ENCODE data around the gene STK35. TPM values are rescaled to one million over a fixed set of nuclear protein-coding genes. Genes with fewer than 3 reads are reported as not detected.

Gene STK35
- total and polyA plus RNA-seq, 2 donors (not counting 3 experiments of a cell fraction or from before 2014, with no cell fraction given): 10.2 to 17.5 TPM

DNA sequence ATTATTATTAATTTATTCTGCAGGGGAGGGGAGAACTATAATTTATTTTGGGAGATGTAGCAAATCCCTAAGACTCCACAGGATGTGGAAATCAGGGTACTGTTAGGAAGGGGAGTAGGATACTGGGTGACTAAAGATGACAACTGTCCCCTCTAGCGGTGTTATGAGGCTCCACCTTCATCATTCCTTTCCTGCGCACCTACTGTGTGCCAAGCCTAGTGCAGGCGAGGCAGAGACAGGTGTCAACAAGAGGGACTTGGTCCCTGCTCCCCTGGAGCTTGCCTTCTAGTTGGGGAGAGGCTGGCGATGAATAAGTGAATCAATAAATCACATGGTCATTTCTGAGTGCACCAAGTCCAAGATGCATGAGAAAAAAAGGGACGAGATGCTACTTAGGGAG lies 65.5 kb downstream of the STK35 start:
- no peak overlapping the region for H3K4me3 ChIP-seq (replicated peaks in 1 of 3; ENCODE audit: insufficient read depth in 1 of 3, low read depth in 1 of 3, low read length in 3 of 3)
- H3K4me1 ChIP-seq (ENCODE audit: control insufficient read depth, extremely low read depth, insufficient read depth, low read length): no peaks in the 10 kb centered on the region
- no peak overlapping the region for H3K9ac ChIP-seq (replicated peaks; ENCODE audit: extremely low read depth, insufficient read depth, low read length)
- no peak overlapping the region for H2AFZ ChIP-seq (ENCODE audit: low read depth, low read length)
- POLR2A ChIA-PET: no interaction called here
- CTCF ChIA-PET: interaction anchor here (0.9 kb wide), 1 partner anchor 31 kb away, joined by 3 read pairs; no protein-coding TSS in a partner anchor
- H4K20me1 ChIP-seq (replicated peaks; ENCODE audit: control insufficient read depth, extremely low read depth, insufficient read depth, low read length): no peaks in the 10 kb centered on the region
- no peaks in the 10 kb centered on the region for H3K9me1 ChIP-seq (replicated peaks; ENCODE audit: control insufficient read depth, extremely low read depth, insufficient read depth, low read length)
- H3K79me2 ChIP-seq (ENCODE audit: control insufficient read depth, insufficient read depth, low read length): no peaks in the 10 kb centered on the region
- BruUV-seq (replicated peaks): no TSS peak
- FAIRE-seq: no peak
- dilution Hi-C loops (cut with MboI; ENCODE audit: extremely low pct_ligation_motif_present, low sequenced_read_pairs): no loop called here
- TF ChIP-seq MYC (IDR thresholded peaks at IDR 0.05; ENCODE audit: low read depth, low read length) (no peak), GATA2 (IDR thresholded peaks at IDR 0.05; ENCODE audit: insufficient read depth, insufficient read length, low read depth, low read length) (no peak), EZH2 (IDR thresholded peaks at IDR 0.05; ENCODE audit: borderline replicate concordance, low read depth, low read length, severe bottlenecking) (no peak), FOS (IDR thresholded peaks at IDR 0.05; ENCODE audit: borderline replicate concordance, insufficient read depth, low read length) (no peak), POLR2A (IDR thresholded peaks at IDR 0.05; ENCODE audit: low read depth, low read length) (no peak), JUN (IDR thresholded peaks at IDR 0.05; ENCODE audit: borderline replicate concordance, insufficient read depth, insufficient read length, low read depth) (no peak), POLR2AphosphoS5 (IDR thresholded peaks at IDR 0.05; ENCODE audit: insufficient read depth, low read depth, low read length) (no peak)
- TF ChIP-seq, protein P1, sequence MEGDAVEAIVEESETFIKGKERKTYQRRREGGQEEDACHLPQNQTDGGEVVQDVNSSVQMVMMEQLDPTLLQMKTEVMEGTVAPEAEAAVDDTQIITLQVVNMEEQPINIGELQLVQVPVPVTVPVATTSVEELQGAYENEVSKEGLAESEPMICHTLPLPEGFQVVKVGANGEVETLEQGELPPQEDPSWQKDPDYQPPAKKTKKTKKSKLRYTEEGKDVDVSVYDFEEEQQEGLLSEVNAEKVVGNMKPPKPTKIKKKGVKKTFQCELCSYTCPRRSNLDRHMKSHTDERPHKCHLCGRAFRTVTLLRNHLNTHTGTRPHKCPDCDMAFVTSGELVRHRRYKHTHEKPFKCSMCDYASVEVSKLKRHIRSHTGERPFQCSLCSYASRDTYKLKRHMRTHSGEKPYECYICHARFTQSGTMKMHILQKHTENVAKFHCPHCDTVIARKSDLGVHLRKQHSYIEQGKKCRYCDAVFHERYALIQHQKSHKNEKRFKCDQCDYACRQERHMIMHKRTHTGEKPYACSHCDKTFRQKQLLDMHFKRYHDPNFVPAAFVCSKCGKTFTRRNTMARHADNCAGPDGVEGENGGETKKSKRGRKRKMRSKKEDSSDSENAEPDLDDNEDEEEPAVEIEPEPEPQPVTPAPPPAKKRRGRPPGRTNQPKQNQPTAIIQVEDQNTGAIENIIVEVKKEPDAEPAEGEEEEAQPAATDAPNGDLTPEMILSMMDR (IDR thresholded peaks at IDR 0.05; ENCODE audit: extremely low read depth in 1 of 2, insufficient read depth in 1 of 2, low read depth in 1 of 2, low read length in 2 of 2): no peak
- TF ChIP-seq, protein P2, sequence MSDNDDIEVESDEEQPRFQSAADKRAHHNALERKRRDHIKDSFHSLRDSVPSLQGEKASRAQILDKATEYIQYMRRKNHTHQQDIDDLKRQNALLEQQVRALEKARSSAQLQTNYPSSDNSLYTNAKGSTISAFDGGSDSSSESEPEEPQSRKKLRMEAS (IDR thresholded peaks at IDR 0.05; ENCODE audit: insufficient read depth, insufficient read length): no peak
- no peaks in the 10 kb centered on the region for H3K36me3 ChIP-seq (ENCODE audit: control insufficient read depth in 2 of 2, extremely low read depth in 1 of 2, insufficient read depth in 2 of 2, low read length in 2 of 2)
- H3K4me2 ChIP-seq (ENCODE audit: insufficient read depth, low read length): no peak overlapping the region
- peaks cover 0 to 4% of the 10 kb centered on the region in 2 experiments for H3K27me3 ChIP-seq (ENCODE audit: control insufficient read depth in 2 of 2, insufficient read depth in 2 of 2, low read length in 2 of 2)
- no peak for DNase-seq (ENCODE audit: low read depth, low spot score)
- H3K9me3 ChIP-seq (replicated peaks; ENCODE audit: control insufficient read depth, insufficient read depth, low read length): no peaks in the 10 kb centered on the region
- intact Hi-C loops (cut with micrococcal nuclease): no loop called here
- H3K27ac ChIP-seq (ENCODE audit: insufficient read depth, low read depth, low read length): no peak overlapping the region

Measured in endothelial cell of umbilical vein (primary cell).